HUDEP-2 (cell line): ENCODE results near the gene YIPF2.

ENCODE experiments used
- DNase-seq, 76 experiments: peaks; one replicate each; lab custom pipeline; 2025; ENCODE audit not compliant: unreplicated experiment in 76 of 76; lab: John Stamatoyannopoulos, UW

Gene YIPF2

GRCh38 chr19:10913716-10914340 lies 14.6 kb downstream of the YIPF2 start:
- no peak for DNase-seq

DNA sequence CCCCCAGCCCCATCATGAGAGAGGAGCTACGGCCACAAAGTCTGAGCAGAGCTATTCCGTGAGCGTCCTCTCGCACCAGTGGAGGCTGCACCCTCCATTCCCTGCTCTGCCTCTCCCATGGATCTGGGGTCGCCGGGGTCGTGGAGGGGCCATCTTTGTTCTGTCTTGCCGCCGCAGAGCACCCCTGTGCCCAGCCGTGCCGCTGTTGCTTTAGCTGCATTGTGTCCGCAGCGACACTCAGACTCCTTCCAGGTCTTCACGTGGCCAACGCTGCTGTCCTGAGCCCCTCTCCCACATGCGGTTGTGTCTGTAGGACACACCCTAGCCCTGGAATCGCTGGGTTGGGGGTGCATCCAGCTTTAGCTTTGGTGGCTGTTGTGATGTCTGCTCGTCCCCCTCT lies 15.8 kb downstream of the YIPF2 start:
- no peak for DNase-seq

DNA sequence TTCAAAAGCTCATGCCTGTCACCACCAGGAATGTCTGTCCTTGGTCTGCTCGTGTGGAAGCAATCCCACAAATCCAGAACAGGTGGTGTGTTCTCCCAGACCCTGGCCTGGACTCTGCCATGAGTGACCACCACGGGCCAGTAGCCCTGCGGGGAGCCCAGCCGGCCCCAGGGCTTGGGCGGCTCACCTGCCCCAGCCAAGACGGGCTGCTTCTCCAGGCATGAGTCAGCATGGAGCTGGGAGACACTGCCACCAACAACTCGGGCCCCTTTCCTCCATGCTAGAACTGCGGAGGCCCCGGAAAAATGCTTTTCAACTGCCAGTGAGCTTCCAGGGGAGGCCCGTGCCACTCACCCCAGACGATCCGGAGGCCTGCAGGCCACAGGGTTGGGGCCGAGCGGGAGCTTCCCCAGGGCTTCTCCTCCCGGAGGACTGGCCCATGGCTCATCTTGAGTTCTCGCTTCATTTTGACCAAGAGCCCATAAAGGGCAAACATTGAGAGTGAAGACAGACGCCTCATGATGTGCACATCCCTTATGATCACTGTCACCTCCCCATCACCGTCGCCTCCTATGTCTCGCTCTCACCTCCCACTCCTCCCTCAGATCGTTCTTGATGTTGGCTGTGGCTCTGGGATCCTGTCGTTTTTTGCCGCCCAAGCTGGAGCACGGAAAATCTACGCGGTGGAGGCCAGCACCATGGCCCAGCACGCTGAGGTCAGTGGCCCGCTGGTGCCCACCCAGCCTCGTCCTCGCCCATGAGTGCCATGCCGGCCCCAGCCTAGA lies 16.7 kb downstream of the YIPF2 start:
- no peak for DNase-seq

DNA sequence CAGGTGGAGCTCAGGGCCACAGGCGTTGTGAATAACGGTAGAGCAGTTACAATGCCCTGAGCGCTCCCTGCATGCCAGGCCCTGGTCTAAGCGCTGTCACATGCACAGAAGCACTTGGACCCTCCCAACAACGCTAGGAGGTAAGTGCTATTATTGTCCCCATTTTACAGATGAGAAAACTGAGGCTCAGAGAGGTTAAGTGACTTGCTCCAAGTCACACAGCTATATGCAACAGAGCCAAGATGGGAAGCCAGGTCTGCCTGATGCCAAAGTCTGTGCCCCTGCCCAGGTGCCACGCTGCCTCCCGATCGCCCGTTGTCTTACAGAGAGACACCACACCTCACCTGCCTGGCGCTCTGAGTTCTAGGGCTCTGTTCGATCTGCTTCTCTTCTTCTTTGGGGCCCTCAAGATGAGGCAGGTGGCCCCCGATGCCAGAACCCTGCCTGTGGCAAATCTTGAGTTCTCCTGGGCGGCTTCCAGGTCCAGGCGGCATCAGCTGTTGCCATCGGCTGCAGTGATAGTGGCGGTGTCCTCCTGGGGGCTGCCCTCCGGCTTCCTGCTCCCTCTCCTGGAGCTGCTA lies 20.0 kb downstream of the YIPF2 start:
- DNase-seq: no peak

DNA sequence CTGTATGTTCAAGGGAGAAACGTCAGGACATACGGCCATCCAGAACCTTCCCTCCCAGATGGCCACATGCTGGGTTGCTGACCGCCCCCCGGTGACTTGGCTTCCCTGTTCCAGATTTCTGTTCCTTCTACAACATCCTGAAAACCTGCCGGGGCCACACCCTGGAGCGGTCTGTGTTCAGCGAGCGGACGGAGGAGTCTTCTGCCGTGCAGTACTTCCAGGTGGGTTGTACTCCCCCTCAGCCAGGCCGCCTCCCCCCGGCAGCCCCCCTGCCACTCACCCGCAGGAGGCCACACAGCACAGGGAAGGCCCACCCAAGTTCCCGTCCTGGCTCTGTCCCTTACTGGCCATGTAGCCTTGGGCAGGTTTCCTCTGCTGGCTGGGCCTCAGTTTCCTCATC lies 20.5 kb downstream of the YIPF2 start:
- DNase-seq: no peak

- DNase-seq: peak; percentile 79 to 100 (median 98)
Observed at GRCh38 chr19:10899151-10899653, 29.2 kb downstream of the YIPF2 start.

GRCh38 chr19:10898633-10899032 lies 29.8 kb downstream of the YIPF2 start:
- DNase-seq: peak in 6 of 76 experiments; percentile 40 to 69 (median 58)

DNA sequence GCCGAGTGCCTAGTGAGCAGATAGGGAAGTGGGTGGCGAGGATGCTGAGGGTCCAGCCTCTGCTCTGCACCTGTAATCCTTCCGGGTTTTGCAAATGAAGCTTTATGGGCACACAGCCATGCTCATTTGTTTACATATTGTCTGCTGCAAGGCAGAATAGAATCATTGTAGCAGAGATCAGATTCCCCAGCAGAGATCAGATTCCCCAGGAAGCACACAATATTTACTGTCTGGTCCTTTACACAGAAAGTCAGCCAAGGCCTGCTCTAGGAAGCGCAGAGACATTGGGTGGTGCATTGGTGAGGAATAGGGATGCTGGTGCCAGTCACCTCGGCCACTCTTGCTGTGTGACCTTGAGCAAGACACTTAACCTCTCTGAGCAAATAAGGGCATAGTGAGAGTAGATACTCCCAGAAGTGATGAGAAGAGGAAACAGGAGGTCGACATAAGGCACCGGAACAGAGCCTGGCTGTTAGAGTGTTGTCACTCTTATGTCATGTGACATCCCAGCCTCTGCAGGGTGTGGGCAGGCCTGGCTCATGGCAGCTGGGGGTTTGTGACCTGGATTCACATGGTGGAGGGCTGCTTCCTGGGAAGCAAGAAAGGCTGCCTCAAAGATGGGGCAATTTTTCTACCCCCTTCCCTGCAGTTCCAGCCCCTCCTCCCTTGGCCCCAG lies 31.4 kb downstream of the YIPF2 start:
- peak in 33 of 76 experiments; percentile 16 to 52 (median 26) for DNase-seq

DNA sequence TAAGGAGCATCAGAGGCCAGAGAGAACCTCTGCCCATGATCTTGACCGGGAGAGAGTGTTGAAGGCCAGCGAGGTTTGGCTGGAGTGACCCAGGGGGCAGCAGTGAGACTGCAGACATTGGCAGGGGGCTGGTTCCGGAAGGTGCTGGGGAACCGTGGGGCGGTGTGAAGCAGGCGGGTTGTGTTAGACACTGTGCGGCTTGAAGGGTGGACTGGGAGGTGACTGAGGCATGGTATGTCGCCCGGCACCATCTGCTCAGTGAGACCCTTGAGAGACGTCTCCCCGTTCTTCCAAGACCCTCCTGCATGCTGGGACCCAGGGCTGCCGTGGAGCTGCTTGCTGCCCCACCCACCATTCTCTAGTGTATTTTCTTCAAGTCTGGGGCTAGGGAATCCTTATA lies 32.5 kb downstream of the YIPF2 start:
- DNase-seq: no peak

GRCh38 chr19:10895363-10895762 lies 33.1 kb downstream of the YIPF2 start:
- DNase-seq: no peak

GRCh38 chr19:10894911-10895213 lies 33.6 kb downstream of the YIPF2 start:
- DNase-seq: no peak

GRCh38 chr19:10892256-10892655 lies 36.2 kb downstream of the YIPF2 start:
- no peak for DNase-seq

DNA sequence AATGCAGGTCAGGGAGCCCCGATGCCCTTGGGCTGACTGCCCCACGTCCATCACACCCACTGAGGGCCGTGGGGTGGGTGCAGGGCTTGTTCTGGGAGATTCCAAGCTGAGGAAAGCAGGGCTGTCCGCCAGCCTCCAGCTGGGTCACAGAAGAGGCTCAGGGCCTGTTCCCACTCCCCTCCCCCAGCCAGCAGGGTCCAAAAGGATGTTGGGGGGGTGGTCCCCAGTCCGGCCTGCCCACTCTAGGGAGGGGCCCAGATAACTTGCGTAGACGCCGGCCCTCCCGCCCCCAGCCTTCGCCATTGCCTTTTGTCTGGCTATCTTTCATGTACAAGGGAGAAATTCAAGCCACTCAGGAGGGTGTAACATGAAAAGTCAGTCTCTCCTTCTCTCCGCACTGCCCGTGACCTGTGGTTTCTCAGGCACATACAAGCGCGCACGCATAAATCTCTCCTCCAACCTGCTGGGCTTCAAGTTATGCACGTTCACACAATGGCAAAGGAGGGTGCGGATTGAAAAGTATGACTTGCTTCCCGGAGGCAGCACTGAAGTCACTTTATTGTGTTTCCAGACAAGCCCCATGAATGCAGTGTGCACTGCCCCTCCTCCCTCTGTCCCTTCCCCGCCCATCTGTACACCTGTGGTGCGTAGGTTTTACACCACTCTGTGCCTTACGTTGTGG lies 36.9 kb downstream of the YIPF2 start:
- no peak for DNase-seq

DNA sequence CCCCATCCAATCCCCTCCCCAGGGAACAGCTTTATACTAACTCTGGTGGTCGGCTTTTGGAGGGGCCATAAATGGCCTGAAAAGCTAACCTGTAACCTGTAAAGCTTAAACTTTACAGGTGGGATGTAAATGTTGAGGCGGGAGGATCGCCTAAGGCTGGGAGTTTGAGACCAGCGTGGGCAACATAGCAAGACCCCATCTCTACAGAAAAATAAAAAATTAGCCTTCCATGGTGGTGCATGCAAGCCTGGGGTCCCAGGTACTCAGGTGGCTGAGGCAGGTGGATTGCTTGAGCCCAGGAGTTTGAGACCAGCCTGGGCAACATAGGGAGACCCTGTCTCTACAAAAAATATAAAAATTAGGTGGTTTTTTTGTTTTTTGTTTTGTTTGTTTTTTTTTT lies 38.6 kb downstream of the YIPF2 start:
- no peak for DNase-seq

DNA sequence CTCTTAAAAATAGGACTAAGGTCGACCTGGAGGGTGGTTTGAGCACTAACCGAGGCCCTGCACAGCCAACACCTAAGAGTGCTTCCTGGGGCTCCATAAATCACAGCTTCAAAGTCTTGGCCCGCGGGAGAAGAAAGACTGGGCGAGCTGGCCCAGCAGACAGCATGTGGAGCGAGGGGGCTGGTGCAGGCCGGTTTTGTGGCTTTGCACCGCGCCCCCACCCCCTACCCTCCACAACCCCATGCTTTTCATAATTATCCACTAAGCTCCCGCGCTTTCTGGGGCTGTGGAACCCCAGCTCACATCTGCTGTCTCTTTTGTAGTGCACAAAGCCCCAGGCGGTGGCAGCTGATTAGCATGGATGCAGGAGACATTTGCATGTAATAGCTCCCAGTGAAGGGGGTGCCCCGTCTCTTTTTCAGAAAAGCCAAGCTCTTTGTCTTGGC lies 40.0 kb downstream of the YIPF2 start:
- DNase-seq: no peak

GRCh38 chr19:10887616-10888367 lies 40.6 kb downstream of the YIPF2 start:
- DNase-seq: no peak

DNA sequence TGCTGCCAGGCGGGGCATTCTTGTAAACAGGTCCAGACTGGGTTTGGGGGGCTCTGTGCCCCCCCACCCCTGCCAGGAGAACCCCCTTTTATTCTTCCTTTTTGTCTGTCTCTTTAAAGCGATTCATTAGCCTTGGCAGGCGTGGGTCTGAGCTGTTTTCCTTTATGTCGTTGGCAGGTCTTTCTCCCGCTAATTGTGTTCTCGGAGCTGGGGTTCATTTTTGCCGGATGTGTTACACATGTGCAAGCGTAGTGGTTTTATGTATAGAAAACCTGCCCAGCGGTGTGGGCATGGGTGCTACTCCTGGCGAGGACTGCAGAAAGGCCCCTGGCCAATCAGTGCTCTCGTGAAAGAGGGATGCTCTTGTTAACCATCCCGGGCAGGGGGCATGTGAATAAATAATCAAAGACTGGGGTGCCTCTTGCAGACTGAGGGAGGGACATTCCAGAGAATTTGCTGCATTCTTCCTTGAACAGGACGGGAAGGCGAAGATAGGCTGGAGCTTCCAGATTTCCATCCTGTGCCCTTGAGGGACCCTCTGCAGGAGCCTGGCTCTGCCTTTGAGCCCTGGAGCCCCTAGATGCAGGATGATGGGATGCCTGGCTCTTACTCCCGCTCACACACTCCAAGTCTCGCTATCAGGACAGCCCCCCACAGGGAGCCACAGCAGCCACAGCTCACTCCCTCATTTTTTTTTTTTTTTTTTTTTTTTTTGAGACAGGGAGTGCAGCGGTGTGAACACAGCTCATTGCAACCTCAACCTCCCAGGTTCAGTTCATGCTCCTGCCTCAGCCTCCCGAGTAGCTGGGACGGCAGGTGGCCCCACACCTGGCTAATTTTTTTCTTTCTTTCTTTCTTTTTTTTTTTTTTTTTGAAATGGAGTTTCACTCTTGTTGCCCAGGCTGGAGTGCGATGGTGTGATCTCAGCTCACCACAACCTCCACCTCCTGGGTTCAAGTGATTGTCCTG lies 43.0 kb downstream of the YIPF2 start:
- DNase-seq: no peak

DNA sequence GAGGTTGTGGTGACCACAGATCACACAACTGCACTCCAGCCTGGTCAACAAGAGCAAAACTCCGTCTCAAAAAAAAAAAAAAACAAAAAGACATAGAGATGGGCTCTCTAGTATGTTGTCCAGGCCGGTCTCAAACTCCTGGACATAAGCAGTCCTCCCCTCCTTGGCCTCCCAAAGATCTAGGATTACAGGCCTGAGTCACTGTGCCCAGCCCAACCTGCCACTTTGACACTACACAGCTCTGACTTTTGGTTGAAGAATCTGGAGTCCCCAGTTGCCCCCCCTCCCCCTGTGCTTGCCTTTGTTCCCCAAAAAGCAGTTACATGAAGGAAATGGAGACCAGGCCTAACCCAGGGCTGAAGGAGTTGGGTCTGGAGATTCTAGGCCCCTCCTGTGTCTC lies 44.2 kb downstream of the YIPF2 start:
- peak in 7 of 76 experiments; percentile 14 to 40 (median 23) for DNase-seq

GRCh38 chr19:10882108-10882457 lies 46.4 kb downstream of the YIPF2 start:
- no peak for DNase-seq
